Adrenal gland (tissue), 12 donors: ENCODE measurements around the gene CDC42BPG. TPM values are rescaled to one million over a fixed set of nuclear protein-coding genes. Genes with fewer than 3 reads are reported as not detected.

ENCODE experiments used
- DNase-seq, 7 donors: peaks; one replicate each; pipeline ENCODE4 v3.0.0-alpha.2; 2019 to 2020
- H3K27ac ChIP-seq, 5 donors: fragments of 200-600 bp; sonication (generic) in 4 of 5; 1 replicate in 3 of 5; 2 replicates in 2 of 5; pipeline versions ENCODE4 v1.5.1 to v1.8.0; 2016 to 2020; ENCODE audit warnings: mild to moderate bottlenecking in 1 of 5
- H3K27me3 ChIP-seq: fragments of 200-600 bp; 2 replicates; pipeline ENCODE4 v1.8.0; 2021
- H3K36me3 ChIP-seq, 2 donors: fragments of 200-600 bp; replicated peaks in 1 of 2; 1 replicate in 1 of 2; 2 replicates in 1 of 2; pipeline versions ENCODE4 v1.5.1 to v1.8.0; 2018 to 2022
- H3K4me1 ChIP-seq, 2 donors: fragments of 200-600 bp; replicated peaks in 1 of 2; 1 replicate in 1 of 2; 2 replicates in 1 of 2; pipeline versions ENCODE4 v1.5.1 to v1.8.0; 2018 to 2021
- H3K4me3 ChIP-seq, 4 donors: fragments of 200-600 bp; sonication (generic) in 3 of 4; one replicate each; pipeline ENCODE4 v1.5.1; 2016 to 2018
- H3K9me3 ChIP-seq, 3 donors: fragments of 200-600 bp; sonication (generic) in 1 of 3; replicated peaks in 1 of 3; 1 replicate in 2 of 3; 2 replicates in 1 of 3; pipeline versions ENCODE4 v1.5.1 to v1.8.0; 2016 to 2021
- CTCF ChIP-seq, 6 experiments: fragments of 450-650 bp in 4 of 6; fragments of 200-600 bp in 2 of 6; sonication (generic) in 1 of 6; IDR thresholded peaks; 1 replicate in 5 of 6; 2 replicates in 1 of 6; pipeline versions ENCODE4 v1.5.1 to v1.8.0; 2016 to 2021; ENCODE audit warnings: antibody characterized with exemption in 6 of 6, mild to moderate bottlenecking in 2 of 6, moderate library complexity in 1 of 6
- POLR2A ChIP-seq, 2 donors: fragments of 450-650 bp; IDR thresholded peaks; one replicate each; pipeline ENCODE4 v1.6.1; 2017; ENCODE audit warnings: antibody characterized with exemption in 2 of 2, mild to moderate bottlenecking in 2 of 2, moderate library complexity in 1 of 2
- WGBS, 4 donors: extraction: QIAGEN DNeasy Blood & Tissue Kit in 2 of 4; methylation state at CpG; one replicate each; pipeline versions ENCODE4 v1.1.5 to v1.1.7; 2013 to 2017; 5-methylcytosine and 5-hydroxymethylcytosine counted together
- intact Hi-C, 2 donors: fragments of 100-400 bp; cut with DNase I; formaldehyde crosslinking; loops; one replicate each; pipeline versions ENCODE4 v1.14.1 to v1.15.0; 2022 to 2023
- polyA plus RNA-seq, 3 donors: library from polyadenylated mRNA; stranded (reverse); fragments of 200-250 nt in 2 of 3; fragments of 350-450 nt in 1 of 3; fragmentation: Illumina TruSeq in 1 of 3; extraction: RNeasy Lipid Tissue Mini Kit (QIAGEN cat#74804) in 1 of 3; gene quantifications; one replicate each; pipeline ENCODE4 v1.2.3, GENCODE V29; 2013 to 2014
- total RNA-seq, 9 donors: library from RNA; depleted of rRNA in 4 of 9; stranded (reverse); fragments of >200 nt in 4 of 9; fragments of 120-200 nt in 1 of 9; fragmentation: NEBNext Ultra II Directional in 1 of 9; extraction: Animal tissue kit (Norgen Biotek cat#: 25700) in 1 of 9; gene quantifications; one replicate each; pipeline versions ENCODE4 v1.1.0 to v1.2.4, GENCODE V29; 2013 to 2023
- donor health status: healthy with polysubstance abuse.
- donor health status: Bipolar disorder and iron deficiency.
- donor health status: DM: yes; HTN: yes; CAD: no.
- donor health status: DM: no; HTN: no; CAD: no.
- donor health status: DM: no; HTN: no; CAD: no.
- donor health status: DM: yes; HTN: yes; CAD: no.

The CDC42BPG gene
- total and polyA plus RNA-seq, 12 donors: 3.1 to 12.9 (median 6.7) TPM

GRCh38 chr11:64850979-64851567 lies 6.6 kb upstream of the CDC42BPG start:
- no peak overlapping the region for H3K4me3 ChIP-seq
- H3K27me3 ChIP-seq: no peaks in the 10 kb centered on the region
- intact Hi-C loops: no loop called here
- no peak for DNase-seq
- peak overlapping the region in 1 of 5 donors; percentile 0 for H3K27ac ChIP-seq
- WGBS, 4 donors: 61 to 71% (median 64%) methylated on average over 5 to 13 of the region's 13 CpGs
- peaks cover 0 to 17% of the 10 kb centered on the region in 2 donors for H3K36me3 ChIP-seq
- H3K4me1 ChIP-seq: peaks cover 23 to 26% of the 10 kb centered on the region in 2 donors
- TF ChIP-seq POLR2A (IDR thresholded peaks at IDR 0.05) (no peak), CTCF (IDR thresholded peaks at IDR 0.05) (no peak)
- H3K9me3 ChIP-seq: no peaks in the 10 kb centered on the region

DNA sequence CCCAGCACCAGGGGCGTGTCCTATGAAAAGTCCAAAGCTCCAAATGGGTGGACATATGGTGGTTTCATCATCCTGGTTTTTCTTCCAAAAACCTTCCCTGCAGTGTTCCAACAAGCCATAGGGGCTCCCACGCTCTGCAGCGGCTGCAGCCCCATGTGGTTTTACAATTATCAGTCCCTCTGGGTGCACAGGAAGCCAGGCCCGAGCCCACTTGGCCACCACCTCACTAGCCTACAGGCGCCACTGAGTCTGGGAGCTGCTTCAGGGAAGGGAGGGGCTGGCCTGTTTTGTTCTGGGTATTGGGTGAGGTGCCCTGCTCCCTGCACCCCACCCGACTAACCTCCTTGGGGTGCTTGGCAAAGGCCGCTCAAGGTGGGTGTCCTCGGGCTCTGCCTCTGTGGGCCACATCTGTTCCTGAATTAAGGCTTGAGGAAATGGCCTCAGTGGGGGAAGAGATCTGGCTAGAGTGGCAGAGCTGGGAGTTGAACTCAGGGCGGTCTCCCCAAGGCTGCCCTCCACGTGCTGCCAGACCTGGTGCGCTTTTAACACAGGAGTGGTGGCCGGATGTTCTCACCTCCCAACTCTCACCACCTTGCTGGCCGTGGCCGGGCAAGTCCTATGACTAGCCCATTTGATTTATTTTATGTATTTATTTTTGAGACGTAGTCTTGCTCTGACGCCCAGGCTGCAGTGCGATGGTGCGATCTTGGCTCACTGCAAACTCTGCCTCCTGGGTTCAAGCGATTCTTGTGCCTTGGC lies 5.3 kb upstream of the CDC42BPG start:
- intact Hi-C loops: loop anchor here (5.0 to 10.0 kb wide), 3 partner anchors 43 to 165 kb away; partner anchors contain the start of genes ARL2 (in 1 of the 2) and BATF2 (in 1 of the 2)
- H3K4me3 ChIP-seq: no peak overlapping the region
- peaks cover 13 to 14% of the 10 kb centered on the region in 2 donors for H3K4me1 ChIP-seq
- H3K36me3 ChIP-seq: peaks cover 0 to 17% of the 10 kb centered on the region in 2 donors
- TF ChIP-seq CTCF (IDR thresholded peaks at IDR 0.05) (no peak), POLR2A (IDR thresholded peaks at IDR 0.05) (no peak)
- WGBS, 4 donors: 81 to 87% (median 86%) methylated on average over 14 to 19 of the region's 19 CpGs
- H3K27me3 ChIP-seq: no peaks in the 10 kb centered on the region
- no peaks in the 10 kb centered on the region for H3K9me3 ChIP-seq
- peak overlapping the region in 1 of 5 donors; percentile 10 for H3K27ac ChIP-seq
- DNase-seq: no peak

- DNase-seq: no peak
- H3K4me3 ChIP-seq: no peak overlapping the region
- 48 to 86% (median 80%) methylated on average over 7 to 16 of the region's 16 CpGs for WGBS, 4 donors
- TF ChIP-seq CTCF (IDR thresholded peaks at IDR 0.05) (no peak), POLR2A (IDR thresholded peaks at IDR 0.05) (no peak)
- H3K4me1 ChIP-seq: peaks cover 9 to 14% of the 10 kb centered on the region in 2 donors
- H3K27ac ChIP-seq: no peak overlapping the region
- H3K9me3 ChIP-seq: no peaks in the 10 kb centered on the region
- intact Hi-C loops: loop anchor here (5.0 to 10.0 kb wide), 3 partner anchors 43 to 166 kb away; partner anchors contain the start of genes ARL2 (in 1 of the 2) and BATF2 (in 1 of the 2)
- H3K27me3 ChIP-seq: no peaks in the 10 kb centered on the region
- peaks cover 0 to 9% of the 10 kb centered on the region in 2 donors for H3K36me3 ChIP-seq
Observed at GRCh38 chr11:64848826-64849597, 4.6 kb upstream of the CDC42BPG start.
